HG03378 (cell line): Measurements from ENCODE around the gene RGPD8.
"Not testable (repeated sequence)": the region's sequence is repeated elsewhere in the genome, so short reads cannot be mapped to it uniquely, and the experiment has no call there.

ENCODE experiments used
- ATAC-seq: cut with Tn5 transposase; IDR thresholded peaks from one replicate; pipeline ENCODE4 v1.9.1; 2021; ENCODE audit warnings: mild to moderate bottlenecking, moderate library complexity; ENCODE audit not compliant: unreplicated experiment

The RGPD8 gene

GRCh38 chr2:112433480-112433879 is at the start of gene RGPD8:
Gene RGPD8, minus strand, starts transcription at chr2:112433645. Its CDS starts 192 bp downstream, at chr2:112433453.
- peak; percentile 93 for ATAC-seq

- no peak for ATAC-seq
Observed at GRCh38 chr2:112483042-112483473, 49.6 kb upstream of the RGPD8 start.

- ATAC-seq: peak; percentile 15
Observed at GRCh38 chr2:112482309-112483041, 49.0 kb upstream of the RGPD8 start.

- ATAC-seq: peak; percentile 33
Observed at GRCh38 chr2:112481528-112482233, 48.2 kb upstream of the RGPD8 start, which contains the start of gene TTL. Gene TTL, plus strand, starts transcription at chr2:112482156. Its CDS starts 189 bp downstream, at chr2:112482345.

GRCh38 chr2:112481050-112481527 is 47.6 kb upstream of the RGPD8 start:
- peak; percentile 60 for ATAC-seq

GRCh38 chr2:112480530-112481049 is 47.1 kb upstream of the RGPD8 start:
- no peak for ATAC-seq

GRCh38 chr2:112476434-112476833 is 43.0 kb upstream of the RGPD8 start:
- ATAC-seq: no peak

- ATAC-seq: no peak
Observed at GRCh38 chr2:112474844-112475486, 41.5 kb upstream of the RGPD8 start.

GRCh38 chr2:112472547-112473263 is 39.3 kb upstream of the RGPD8 start:
- no peak for ATAC-seq

- no peak for ATAC-seq
Observed at GRCh38 chr2:112465382-112465781, 31.9 kb upstream of the RGPD8 start.

- ATAC-seq: no peak
Observed at GRCh38 chr2:112463256-112463655, 29.8 kb upstream of the RGPD8 start.

GRCh38 chr2:112462178-112462577 is 28.7 kb upstream of the RGPD8 start:
- ATAC-seq: no peak

GRCh38 chr2:112459372-112459771 is 25.9 kb upstream of the RGPD8 start:
- ATAC-seq: no peak

GRCh38 chr2:112454586-112454985 is 21.1 kb upstream of the RGPD8 start:
- no peak for ATAC-seq

GRCh38 chr2:112451317-112451716 is 17.9 kb upstream of the RGPD8 start:
- ATAC-seq: no peak

- ATAC-seq: no peak
Observed at GRCh38 chr2:112449854-112450253, 16.4 kb upstream of the RGPD8 start.

GRCh38 chr2:112444256-112444655 is 10.8 kb upstream of the RGPD8 start:
- not testable (repeated sequence) for ATAC-seq

GRCh38 chr2:112438603-112439261 is 5.3 kb upstream of the RGPD8 start:
- ATAC-seq: not testable (repeated sequence)

GRCh38 chr2:112437405-112437831 is 4.0 kb upstream of the RGPD8 start:
- ATAC-seq: not testable (repeated sequence)

GRCh38 chr2:112436993-112437392 is 3.5 kb upstream of the RGPD8 start:
- not testable (repeated sequence) for ATAC-seq
